Bronchial epithelial cell (primary cell): ENCODE data around the gene NR6A1. TPM values are rescaled to one million over a fixed set of nuclear protein-coding genes. Genes with fewer than 3 reads are reported as not detected.

Experiments
- DNase-seq: peaks from one replicate; pipeline ENCODE4 v3.0.0-alpha.2; 2010; ENCODE audit warnings: low read depth
- FAIRE-seq: peaks from 2 replicates; lab custom pipeline; 2011; peaks lifted over from hg19 to GRCh38; lab: Jason Lieb, UNC
- H3K27me3 ChIP-seq: 2 replicates; pipeline ENCODE4 v1.5.1; 2011; ENCODE audit warnings: low read length; ENCODE audit not compliant: control insufficient read depth, insufficient read depth
- H3K36me3 ChIP-seq: 2 replicates; pipeline ENCODE4 v1.5.1; 2011; ENCODE audit warnings: low read length; ENCODE audit not compliant: control insufficient read depth, insufficient read depth
- H3K4me3 ChIP-seq: 2 replicates; pipeline ENCODE4 v1.5.1; 2011; ENCODE audit warnings: mild to moderate bottlenecking, low read depth, low read length, control low read depth
- total RNA-seq: library from RNA; depleted of rRNA; stranded (reverse); fragments of >200 nt; gene quantifications from 2 replicates; pipeline ENCODE4 v1.2.1, GENCODE V29; 2014
- TF ChIP-seq, protein P1 (sequence below): IDR thresholded peaks from 2 replicates; pipeline ENCODE4 v1.5.1; 2011; ENCODE audit warnings: mild to moderate bottlenecking, moderate library complexity, low read length, control low read depth, inconsistent platforms; ENCODE audit not compliant: insufficient read depth, severe bottlenecking

Gene NR6A1
- total RNA-seq, 1 donor from 2014 or later = 2.9 TPM

DNA sequence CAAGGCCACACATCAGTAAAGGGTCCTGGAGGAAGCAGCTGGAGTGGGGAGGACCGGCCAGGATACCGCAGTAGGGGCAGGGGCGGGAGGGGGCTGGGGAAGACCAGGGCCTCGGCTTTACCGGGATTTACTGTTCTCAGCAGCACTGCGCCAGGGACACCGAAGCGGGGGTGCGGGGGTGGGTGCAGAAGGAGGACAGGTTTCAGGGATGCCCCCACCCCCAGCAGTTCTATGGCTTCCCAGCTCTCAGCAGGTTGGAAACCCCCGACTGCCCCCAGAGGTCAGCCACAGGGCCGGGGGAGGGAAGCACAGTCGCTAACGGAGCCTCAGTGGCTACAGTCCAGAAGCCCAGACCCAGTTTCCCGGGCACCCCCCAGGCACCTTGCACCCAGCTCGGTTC, 285.2 kb downstream of the NR6A1 start:
- TF ChIP-seq, protein P1, sequence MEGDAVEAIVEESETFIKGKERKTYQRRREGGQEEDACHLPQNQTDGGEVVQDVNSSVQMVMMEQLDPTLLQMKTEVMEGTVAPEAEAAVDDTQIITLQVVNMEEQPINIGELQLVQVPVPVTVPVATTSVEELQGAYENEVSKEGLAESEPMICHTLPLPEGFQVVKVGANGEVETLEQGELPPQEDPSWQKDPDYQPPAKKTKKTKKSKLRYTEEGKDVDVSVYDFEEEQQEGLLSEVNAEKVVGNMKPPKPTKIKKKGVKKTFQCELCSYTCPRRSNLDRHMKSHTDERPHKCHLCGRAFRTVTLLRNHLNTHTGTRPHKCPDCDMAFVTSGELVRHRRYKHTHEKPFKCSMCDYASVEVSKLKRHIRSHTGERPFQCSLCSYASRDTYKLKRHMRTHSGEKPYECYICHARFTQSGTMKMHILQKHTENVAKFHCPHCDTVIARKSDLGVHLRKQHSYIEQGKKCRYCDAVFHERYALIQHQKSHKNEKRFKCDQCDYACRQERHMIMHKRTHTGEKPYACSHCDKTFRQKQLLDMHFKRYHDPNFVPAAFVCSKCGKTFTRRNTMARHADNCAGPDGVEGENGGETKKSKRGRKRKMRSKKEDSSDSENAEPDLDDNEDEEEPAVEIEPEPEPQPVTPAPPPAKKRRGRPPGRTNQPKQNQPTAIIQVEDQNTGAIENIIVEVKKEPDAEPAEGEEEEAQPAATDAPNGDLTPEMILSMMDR = no peak
- peaks cover 17% of the 10 kb centered on the region for H3K27me3 ChIP-seq

DNA sequence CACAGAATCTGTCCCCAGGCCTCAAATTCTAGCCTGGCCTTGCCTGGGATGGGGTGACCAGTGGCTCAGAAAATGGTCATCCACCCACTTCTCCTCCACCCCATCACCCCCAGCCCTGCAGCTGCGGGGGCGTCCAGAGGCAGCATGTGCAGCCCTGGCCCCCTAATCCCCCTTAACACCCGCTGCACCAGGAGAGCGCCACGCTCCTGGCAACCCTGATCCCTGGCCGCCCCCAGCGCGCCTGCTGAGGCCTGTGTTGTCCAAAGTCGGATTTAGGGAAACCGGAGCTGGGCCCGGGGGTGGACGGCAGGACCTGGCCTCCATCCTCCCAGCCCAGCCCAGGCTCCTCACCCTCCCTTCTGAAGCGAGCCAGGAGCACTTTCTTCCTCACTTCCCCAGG, 285.9 kb downstream of the NR6A1 start:
- TF ChIP-seq, protein P1 = no peak
- H3K36me3 ChIP-seq = no peaks in the 10 kb centered on the region

More for the DNA sequence above, 285.2 kb downstream of the NR6A1 start:
- DNase-seq (no peak), FAIRE-seq (no peak)
- no peaks in the 10 kb centered on the region for H3K36me3 ChIP-seq
- no peak overlapping the region for H3K4me3 ChIP-seq

DNA sequence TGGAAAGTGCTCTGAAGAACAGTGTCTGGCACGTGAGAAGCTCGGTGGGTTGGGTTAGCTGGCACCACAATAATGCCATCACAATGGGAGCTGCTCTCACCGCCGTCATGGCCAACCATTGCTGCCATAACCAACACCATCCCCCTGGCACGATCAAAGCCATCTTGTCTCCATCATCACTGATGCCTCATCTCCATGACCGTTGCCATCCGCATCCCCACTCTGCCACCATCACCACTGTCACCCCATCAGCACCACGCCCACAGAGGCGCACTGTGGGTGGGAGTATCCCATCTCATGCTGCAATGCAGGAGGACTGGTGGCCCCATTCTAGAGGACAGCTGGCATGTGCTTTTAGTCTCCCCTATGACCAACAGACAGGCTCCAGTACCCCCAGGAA, 287.6 kb downstream of the NR6A1 start:
- TF ChIP-seq, protein P1 = no peak
- FAIRE-seq (no peak), DNase-seq (no peak)
- H3K36me3 ChIP-seq = no peaks in the 10 kb centered on the region
- no peak overlapping the region for H3K4me3 ChIP-seq
- peaks cover 22% of the 10 kb centered on the region for H3K27me3 ChIP-seq

More for the DNA sequence above, 285.9 kb downstream of the NR6A1 start:
- H3K27me3 ChIP-seq = peaks cover 17% of the 10 kb centered on the region
- H3K4me3 ChIP-seq = no peak overlapping the region
- FAIRE-seq = no peak
- no peak for DNase-seq

DNA sequence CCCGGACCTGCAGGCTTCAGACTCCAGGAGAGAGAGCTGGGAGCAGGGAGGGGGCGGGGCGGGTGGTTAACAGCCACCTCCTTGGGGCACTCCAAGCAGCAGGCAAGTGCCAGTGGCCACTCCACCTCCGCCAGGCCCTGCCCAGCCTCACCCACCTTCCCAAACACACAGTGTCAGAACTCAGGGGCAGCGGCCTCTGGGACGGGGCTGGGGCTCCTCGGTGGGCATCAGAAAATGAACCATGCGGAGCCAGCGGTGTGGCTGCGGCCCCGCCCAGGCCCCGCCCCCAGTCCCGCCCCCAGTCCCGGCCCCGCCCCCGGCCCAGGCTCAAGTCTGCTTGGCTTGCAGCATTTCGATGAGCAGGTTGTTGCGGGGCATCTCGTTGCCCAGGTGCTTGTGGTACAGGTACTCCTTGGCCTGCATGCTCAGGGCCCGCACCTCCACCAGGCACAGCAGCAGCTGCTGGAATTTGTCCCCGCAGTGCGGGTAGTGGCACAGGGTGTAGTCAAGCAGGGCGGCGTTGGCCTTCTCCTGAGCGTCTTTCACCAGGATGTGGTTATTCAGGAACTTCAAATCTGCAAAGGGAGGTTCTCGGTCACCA, 288.6 kb downstream of the NR6A1 start:
- no peak for DNase-seq

DNA sequence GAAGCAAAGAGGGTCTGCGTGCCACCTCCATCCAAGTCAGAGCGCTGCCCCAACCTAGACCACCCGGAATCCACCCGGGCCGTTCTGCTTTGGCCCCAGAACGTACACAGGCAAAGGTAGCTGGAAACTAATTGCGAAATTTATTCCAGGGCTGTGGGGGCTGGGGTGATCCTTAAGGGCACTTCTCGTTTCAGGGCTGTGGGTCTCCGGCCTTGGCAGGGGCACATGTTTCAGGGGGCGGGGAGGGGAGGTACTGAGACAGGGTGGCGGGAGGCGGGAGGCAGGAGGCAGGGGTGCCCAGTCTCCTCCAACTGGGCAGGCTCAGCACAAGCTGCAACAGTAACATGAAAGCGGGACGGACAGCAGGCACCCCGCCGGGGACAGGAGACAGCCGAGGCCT, 290.0 kb downstream of the NR6A1 start:
- FAIRE-seq (no peak), DNase-seq (no peak)
- TF ChIP-seq, protein P1 = no peak
- Histone ChIP-seq H3K27me3 (peaks cover 20% of the 10 kb centered on the region), H3K36me3 (no peaks in the 10 kb centered on the region), H3K4me3 (no peak overlapping the region)

More for the DNA sequence above, 288.6 kb downstream of the NR6A1 start:
- no peak overlapping the region for H3K4me3 ChIP-seq
- FAIRE-seq = no peak
- H3K36me3 ChIP-seq = no peaks in the 10 kb centered on the region
- TF ChIP-seq, protein P1 = no peak
- H3K27me3 ChIP-seq = peaks cover 25% of the 10 kb centered on the region

DNA sequence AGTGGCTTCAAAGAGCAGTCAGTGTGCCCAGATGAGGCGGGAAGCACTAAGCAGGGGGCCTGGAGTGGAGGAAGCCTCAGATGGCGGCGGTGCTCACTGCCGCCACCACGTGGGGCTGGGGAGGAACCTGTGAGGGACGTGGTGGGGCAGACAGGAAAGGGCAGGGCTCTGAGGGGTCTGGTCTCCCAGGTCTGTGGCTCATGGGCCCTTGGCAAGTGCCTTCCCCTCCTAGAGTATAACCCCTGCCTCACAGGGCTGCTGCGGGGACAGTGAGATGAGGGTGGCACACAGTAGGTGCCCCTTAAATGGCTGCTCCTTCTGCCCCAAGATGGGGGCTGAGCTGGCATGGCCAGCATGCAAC, 290.5 kb downstream of the NR6A1 start:
- Histone ChIP-seq H3K27me3 (peaks cover 20% of the 10 kb centered on the region), H3K36me3 (no peaks in the 10 kb centered on the region), H3K4me3 (no peak overlapping the region)
- FAIRE-seq (no peak), DNase-seq (peak; percentile 10)
- TF ChIP-seq, protein P1 = peak; percentile 59
